B cell (primary cell): ENCODE results near the gene KANK3.

Experiments used
- EZH2 ChIP-seq: IDR thresholded peaks from 2 replicates; pipeline ENCODE4 v1.6.1; 2012; ENCODE audit warnings: borderline replicate concordance, low read depth, mild to moderate bottlenecking, moderate library complexity, low read length; ENCODE audit not compliant: insufficient read depth, poor library complexity, severe bottlenecking
- TF ChIP-seq, protein P1 (sequence below): fragments of 200-600 bp; IDR thresholded peaks from one replicate; pipeline ENCODE4 v1.8.0; 2022; ENCODE audit warnings: antibody characterized with exemption, mild to moderate bottlenecking

DNA sequence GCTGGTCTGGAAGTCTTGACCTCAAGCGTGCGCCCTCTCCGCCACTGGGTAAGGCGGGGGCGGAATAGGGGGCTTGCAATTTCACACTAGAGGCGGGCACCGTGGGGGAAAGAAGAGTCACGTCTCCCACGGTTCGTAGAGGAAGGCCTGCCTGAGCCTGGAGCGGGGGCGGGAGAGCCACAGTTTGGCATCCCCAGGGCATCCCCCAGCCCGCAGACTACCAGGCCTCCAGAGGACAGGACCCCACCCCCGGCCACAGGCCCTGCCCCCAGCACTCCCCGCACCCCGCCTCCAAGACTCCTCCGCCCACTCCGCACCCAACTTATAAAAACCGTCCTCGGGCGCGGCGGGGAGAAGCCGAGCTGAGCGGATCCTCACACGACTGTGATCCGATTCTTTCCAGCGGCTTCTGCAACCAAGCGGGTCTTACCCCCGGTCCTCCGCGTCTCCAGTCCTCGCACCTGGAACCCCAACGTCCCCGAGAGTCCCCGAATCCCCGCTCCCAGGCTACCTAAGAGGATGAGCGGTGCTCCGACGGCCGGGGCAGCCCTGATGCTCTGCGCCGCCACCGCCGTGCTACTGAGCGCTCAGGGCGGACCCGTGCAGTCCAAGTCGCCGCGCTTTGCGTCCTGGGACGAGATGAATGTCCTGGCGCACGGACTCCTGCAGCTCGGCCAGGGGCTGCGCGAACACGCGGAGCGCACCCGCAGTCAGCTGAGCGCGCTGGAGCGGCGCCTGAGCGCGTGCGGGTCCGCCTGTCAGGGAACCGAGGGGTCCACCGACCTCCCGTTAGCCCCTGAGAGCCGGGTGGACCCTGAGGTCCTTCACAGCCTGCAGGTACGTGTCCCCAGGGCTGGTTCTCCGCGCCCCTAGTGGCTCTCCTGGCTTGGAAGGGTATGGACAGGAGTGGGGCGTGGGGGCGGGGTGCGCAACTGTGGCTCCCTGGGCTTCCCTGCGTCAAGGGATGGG is 21.0 kb upstream of the KANK3 start, which contains the start of gene ANGPTL4:
- TF ChIP-seq, protein P1, sequence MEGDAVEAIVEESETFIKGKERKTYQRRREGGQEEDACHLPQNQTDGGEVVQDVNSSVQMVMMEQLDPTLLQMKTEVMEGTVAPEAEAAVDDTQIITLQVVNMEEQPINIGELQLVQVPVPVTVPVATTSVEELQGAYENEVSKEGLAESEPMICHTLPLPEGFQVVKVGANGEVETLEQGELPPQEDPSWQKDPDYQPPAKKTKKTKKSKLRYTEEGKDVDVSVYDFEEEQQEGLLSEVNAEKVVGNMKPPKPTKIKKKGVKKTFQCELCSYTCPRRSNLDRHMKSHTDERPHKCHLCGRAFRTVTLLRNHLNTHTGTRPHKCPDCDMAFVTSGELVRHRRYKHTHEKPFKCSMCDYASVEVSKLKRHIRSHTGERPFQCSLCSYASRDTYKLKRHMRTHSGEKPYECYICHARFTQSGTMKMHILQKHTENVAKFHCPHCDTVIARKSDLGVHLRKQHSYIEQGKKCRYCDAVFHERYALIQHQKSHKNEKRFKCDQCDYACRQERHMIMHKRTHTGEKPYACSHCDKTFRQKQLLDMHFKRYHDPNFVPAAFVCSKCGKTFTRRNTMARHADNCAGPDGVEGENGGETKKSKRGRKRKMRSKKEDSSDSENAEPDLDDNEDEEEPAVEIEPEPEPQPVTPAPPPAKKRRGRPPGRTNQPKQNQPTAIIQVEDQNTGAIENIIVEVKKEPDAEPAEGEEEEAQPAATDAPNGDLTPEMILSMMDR: no peak
- no peak for TF ChIP-seq EZH2
